Measurements from ENCODE around the gene PRKAA1.

- no peak for TF ChIP-seq POLR2A (IDR thresholded peaks at IDR 0.05; ENCODE audit: low read depth, low read length)
- TF ChIP-seq POLR2AphosphoS5 (IDR thresholded peaks at IDR 0.05; ENCODE audit: low read depth, low read length) = no peak
Measured at GRCh38 chr5:40716590-40716989, 81.6 kb downstream of the PRKAA1 start.

Measured in GM12892 (cell line).